HG03457 (cell line): ENCODE results near the gene CFAP69.
A peak's percentile ranks its signal among the peaks of the same experiment; 100 is the strongest.

ENCODE experiments used
- ATAC-seq: cut with Tn5 transposase; IDR thresholded peaks from one replicate; pipeline ENCODE4 v1.9.1; 2021; ENCODE audit warnings: moderate number of reproducible peaks; ENCODE audit not compliant: unreplicated experiment

The CFAP69 gene

GRCh38 chr7:90269163-90269562 is 24.2 kb downstream of the CFAP69 start:
- ATAC-seq: no peak

GRCh38 chr7:90270431-90271178 is 25.6 kb downstream of the CFAP69 start:
- ATAC-seq: no peak

DNA sequence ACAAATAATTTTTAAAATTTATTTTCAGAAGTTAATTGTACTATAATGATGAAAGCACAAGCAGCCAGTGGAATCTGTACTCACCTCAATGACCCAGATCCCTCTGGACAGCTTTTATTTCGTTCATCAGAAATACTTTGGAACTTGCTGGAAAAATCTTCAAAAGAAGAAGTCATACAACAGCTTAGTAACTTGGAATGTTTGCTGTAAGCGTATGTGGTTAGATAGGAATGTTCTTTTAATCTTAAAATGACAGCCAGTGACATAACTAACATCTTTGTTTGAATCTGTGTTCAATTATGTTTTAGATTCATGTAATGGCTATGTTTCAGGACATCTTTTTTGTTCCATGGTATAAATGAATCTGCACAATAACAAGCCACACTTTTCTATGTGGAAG is 26.8 kb downstream of the CFAP69 start:
- no peak for ATAC-seq

DNA sequence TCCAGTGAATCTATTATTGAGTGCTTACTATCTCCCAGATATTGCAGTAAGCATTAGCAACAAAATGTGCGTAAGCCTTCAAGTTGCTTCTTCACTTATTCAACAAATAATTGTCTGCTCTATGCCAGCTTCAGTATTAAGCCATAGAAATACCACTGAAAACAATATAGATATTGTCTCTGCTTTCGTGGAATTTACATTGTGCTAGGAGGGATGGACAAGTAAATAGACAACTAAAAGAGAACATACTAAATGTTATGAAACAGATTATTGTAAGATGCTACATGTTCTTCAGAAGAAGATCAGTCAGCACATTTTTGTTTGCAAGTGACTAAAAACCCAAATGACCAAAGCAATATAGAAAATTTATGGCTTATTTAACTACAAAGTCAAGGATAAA is 27.3 kb downstream of the CFAP69 start:
- no peak for ATAC-seq

DNA sequence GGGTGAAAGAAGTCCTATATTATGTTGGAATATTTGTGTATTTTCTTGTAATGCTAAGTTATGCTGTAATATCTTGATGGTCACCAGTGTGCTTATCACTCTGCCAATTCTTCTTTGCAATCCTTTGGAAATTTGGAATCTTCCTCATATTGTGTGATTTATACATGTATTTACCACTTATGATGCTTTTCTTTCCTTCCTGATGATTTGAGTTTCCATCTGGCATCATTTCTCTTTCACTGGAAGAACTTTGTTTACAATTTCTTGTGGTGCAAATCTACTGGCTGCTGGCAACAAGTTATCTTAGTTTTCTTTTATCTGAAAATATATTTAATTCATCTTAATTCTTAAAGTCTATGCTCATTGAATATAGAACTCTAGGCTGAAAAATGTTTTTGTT is 29.2 kb downstream of the CFAP69 start:
- no peak for ATAC-seq

GRCh38 chr7:90276033-90276728 is 31.2 kb downstream of the CFAP69 start:
- no peak for ATAC-seq

DNA sequence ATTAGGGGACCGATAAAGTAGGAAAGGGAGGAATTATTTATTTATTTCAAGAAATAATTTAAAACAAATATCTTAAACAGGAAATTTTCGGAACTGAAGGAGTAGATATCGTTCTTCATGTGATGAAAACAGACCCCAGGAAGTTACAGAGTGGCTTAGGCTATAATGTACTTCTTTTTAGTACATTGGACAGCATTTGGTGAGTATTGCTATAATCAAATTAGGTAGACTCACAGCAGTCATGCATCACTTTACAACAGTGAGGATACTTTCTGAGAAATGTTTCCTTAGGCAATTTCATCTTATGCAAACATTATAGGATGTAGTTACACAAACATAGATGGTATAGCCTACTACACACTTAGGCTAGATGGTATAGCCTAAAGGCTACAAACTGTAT is 43.2 kb downstream of the CFAP69 start:
- no peak for ATAC-seq

- no peak for ATAC-seq
Observed at GRCh38 chr7:90290244-90291113, 45.5 kb downstream of the CFAP69 start.

DNA sequence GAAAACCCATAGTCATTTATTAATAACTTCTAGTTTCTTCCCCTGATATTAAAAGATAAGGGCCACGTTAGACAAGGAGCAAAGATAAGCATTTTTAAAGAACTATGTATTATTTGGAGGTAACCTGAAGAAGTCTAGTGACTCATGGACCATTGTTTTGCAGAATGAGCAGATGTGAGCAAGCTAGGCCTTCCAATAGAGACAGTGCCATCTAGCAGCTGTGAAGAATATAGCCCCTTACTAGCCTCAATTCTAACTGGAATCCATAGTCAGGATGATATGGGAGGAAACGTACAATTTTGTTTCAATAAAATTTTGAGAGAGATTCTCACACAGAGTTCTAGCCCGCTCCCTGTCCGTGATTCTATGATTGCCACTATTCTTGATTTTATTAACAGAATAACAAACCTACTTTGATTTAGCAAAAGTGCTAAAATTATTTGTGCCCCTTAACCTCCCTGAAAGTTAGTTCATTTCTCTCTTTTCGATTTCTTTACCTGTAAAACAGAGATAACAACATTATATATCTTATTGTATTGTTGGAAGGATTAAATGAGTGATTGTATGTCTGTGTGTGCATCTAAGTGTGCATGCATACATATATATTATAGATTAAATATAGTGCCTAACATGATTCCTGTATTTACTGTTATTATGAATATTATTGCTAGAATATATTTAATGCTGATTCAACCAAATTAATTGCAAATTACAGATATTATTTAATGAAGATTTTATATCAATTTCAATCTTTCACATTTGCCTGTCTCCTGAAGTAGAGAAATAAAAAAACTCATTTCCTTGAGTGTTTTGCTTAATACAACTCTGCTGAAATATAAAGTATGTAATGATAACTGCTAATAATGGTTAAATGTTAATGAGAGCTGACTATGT is 53.4 kb downstream of the CFAP69 start:
- peak; percentile 80 for ATAC-seq

DNA sequence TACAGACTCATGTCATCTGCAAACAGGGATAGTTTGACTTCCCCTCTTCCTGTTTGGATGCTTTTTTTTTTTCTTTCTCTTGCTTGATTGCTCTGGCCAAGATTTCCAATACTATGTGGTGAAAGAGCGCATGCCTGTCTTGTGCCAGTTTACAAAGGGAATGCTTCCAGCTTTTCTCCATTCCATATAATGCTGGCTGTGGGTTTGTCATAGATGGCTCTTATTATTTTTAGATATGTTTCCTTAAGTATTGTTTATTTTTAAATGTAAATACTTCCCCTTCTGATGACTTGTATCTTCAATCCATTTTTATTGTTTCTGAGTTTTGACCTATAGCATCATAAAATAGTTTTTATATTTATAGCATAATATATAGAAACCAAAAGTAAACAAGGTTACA is 58.3 kb downstream of the CFAP69 start:
- no peak for ATAC-seq

- no peak for ATAC-seq
Observed at GRCh38 chr7:90309872-90310271, 64.9 kb downstream of the CFAP69 start.

- no peak for ATAC-seq
Observed at GRCh38 chr7:90311175-90311574, 66.2 kb downstream of the CFAP69 start.

- ATAC-seq: no peak
Observed at GRCh38 chr7:90312745-90313144, 67.8 kb downstream of the CFAP69 start.

GRCh38 chr7:90313907-90314306 is 68.9 kb downstream of the CFAP69 start:
- no peak for ATAC-seq

- ATAC-seq: no peak
Observed at GRCh38 chr7:90320014-90320413, 75.0 kb downstream of the CFAP69 start.

- no peak for ATAC-seq
Observed at GRCh38 chr7:90320418-90320800, 75.4 kb downstream of the CFAP69 start.

DNA sequence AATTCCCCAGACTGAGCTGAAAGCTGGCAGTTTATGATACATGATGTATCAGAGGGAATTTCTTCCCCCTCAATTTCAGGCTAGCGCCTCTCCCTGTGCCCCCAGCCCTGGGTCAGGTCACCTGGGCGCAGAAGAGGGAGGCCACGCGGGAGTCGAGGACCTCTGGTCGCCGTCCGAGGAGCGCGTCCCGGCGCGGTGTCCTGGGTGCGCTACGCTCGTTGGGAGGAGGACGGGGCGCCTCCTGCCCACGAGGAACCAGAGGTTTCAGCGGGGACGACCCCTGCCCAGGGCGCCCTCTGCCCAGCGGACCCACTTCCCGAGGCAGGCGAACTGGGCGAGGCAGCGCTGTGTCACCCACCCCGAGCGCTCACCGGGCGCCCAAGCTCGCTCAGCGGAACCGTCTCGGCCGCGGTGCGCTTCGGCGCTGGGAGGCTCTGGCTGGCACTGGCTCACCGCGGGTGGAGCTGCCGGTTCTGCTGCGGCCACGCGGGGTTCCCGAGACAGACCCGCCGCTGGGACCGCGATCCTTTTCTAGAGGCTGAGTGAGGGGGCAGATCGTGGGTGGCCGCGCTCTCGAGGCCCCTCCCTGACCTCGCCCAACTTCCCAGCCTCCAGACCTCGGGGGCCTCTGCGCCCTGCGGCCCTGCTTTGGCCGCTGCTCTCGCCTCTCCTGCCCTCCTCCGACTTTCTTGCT is 76.0 kb downstream of the CFAP69 start, which contains the start of gene FAM237B:
FAM237B (minus strand) TSS at position 504 of the 694 bp plus-strand sequence. CDS start 1,556 bp downstream, outside the sequence.
- ATAC-seq: no peak

DNA sequence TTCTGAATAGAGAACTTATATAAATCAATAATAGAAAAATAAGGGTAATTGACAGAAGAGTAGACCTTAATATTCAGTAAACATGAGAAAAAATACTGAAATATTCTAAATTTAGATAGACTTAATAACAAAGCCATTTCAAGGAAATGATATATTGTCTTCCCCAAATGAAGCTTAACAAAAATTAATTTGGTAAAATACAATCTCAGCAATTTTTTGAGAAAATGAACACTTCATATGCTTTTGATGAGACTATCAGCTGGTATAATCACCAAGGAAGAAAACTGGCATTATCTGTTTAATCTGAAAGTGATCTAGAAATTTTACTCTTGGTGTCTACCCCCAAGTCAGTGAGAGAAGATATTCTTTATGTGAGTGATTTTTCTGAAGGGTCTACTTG is 77.9 kb downstream of the CFAP69 start:
- ATAC-seq: no peak

GRCh38 chr7:90326500-90326899 is 81.5 kb downstream of the CFAP69 start:
- no peak for ATAC-seq
